GM08714 (cell line): ENCODE measurements around the gene SNN.

Experiments
- H3K4me3 ChIP-seq: fragments of 200-500 bp; sonication (Bioruptor generic); 2 replicates; pipeline ENCODE4 v1.5.1; 2014; ENCODE audit warnings: mild to moderate bottlenecking, low read length, inconsistent platforms
- ZNF274 ChIP-seq: IDR thresholded peaks from 2 replicates; pipeline ENCODE4 v1.6.1; 2012; ENCODE audit warnings: mild to moderate bottlenecking, low read depth, low read length

SNN gene

GRCh38 chr16:11687601-11688519, 19.6 kb downstream of the SNN start:
- no peak for TF ChIP-seq ZNF274
- H3K4me3 ChIP-seq: peak overlapping the region; percentile 8; the same call in 1 of the 2 replicates

GRCh38 chr16:11688520-11688886, 20.2 kb downstream of the SNN start:
- no peak for TF ChIP-seq ZNF274
- no peak overlapping the region for H3K4me3 ChIP-seq

DNA sequence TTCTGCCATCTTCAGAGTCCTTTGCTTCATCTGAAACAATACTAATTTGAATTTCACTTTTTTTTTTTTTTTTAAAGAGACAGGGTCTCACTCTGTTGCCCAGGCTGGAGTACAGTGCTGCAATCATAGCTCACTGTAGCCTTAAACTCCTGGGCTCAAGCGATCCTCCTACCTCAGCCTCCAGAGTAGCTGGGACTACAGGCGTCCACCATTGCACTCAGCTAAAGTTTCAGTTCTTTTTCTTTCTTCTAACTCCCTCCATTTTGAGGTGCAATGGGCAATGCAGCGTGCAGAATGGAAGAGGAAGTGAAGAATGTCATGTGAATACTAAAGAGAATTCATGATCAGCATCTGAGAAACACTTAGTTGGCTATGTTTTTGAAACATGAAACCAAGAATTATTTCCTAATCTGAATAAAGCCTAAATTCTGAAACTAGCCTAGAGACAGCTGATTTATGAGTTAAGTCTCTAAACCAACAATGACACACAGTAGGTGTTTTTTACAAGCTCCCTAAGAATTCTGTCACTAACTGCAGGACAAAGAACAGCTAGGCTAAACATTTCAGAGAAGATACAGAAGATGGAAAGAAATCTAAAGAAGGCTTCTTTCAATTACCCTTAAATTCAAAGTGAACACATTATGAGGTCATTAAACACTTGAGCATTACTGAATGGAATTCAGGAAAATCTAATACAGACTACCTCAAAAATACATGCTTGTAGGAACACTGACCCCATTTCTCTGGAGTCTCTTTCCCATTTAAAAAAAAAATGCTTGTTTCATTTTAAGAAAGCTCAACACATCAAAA, 21.0 kb downstream of the SNN start:
- no peak for TF ChIP-seq ZNF274
- H3K4me3 ChIP-seq: no peak overlapping the region

DNA sequence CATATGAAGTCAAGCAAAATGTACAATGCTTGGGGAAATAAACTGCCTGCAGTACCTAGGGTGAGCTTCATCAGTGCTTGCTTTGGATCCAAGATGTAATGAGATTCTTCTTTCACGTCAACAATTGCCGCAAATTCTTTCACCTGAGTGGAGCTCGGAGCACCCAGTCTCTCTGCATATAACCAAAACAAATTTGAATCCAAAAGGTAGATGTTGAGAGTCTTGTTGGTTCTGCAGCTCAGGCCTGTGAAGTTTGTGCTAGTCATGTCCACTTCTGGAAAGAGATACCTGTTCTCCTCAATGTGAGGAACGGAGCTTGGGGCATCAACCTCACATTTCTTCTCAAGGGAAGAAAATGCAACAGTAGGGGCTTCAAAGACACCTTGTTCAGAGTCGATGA, 23.0 kb downstream of the SNN start:
- no peak overlapping the region for H3K4me3 ChIP-seq
- no peak for TF ChIP-seq ZNF274

GRCh38 chr16:11691771-11692170, 23.5 kb downstream of the SNN start:
- no peak overlapping the region for H3K4me3 ChIP-seq
- TF ChIP-seq ZNF274: no peak

DNA sequence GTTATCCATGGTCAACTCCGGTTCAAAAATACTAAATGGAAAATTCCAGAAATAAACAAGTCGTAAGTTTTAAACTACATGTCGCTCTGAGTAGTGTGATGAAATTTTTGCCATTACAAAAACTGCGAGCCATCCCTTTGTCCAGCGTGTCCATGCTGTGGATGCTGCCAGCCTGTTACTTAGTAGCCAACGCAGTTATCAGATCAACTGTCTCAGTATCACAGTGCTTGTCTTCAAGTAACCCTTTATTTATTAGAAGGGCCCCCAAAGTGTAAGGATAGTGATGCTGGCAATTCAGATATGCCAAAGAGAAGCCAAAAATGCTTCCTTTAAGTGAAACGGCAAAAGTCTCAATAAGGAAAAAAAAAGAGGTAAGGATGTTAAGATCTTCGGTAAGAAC, 23.9 kb downstream of the SNN start:
- no peak overlapping the region for H3K4me3 ChIP-seq
- TF ChIP-seq ZNF274: no peak

DNA sequence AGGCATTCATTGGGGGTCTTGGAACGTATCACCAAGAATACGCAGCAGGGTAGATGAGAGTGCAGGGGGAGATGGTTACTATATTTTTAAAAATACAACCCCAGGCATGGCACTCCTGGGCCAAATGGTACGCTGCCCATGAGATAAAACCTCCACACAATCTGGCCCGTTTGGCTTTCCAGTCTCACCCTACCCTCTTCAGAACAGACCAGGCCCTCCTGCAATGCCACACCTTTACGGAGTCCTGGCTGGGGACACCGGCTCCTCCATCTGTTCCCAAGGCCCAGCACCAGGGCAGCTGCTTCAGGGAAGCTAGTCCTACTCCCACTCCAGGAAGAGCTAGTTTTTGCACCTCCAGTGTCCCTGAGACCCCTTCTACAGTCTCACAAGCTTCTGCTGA, 24.4 kb downstream of the SNN start:
- no peak overlapping the region for H3K4me3 ChIP-seq
- TF ChIP-seq ZNF274: no peak

GRCh38 chr16:11696266-11697012, 28.2 kb downstream of the SNN start:
- no peak for TF ChIP-seq ZNF274
- no peak overlapping the region for H3K4me3 ChIP-seq

DNA sequence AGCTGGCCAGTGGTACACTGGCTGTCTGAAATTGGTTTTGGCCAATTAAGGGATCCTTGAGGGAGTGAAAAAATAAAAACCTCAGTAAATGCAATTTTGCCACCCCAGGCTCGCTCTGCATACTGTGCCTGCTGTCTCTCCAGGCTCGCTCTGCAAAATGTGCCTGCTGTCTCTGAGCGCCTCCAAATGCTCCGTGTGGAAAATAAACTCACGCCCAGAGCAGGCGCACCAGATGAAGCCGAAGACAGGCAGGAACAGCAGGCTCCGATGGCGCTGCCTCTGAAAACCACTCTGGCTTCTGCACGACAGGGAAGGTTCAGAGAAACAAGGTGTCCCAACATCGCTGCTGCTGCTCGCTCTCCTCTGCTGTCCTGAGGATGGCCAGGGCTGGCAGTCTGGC, 29.1 kb downstream of the SNN start:
- TF ChIP-seq ZNF274: no peak
- H3K4me3 ChIP-seq: no peak overlapping the region

DNA sequence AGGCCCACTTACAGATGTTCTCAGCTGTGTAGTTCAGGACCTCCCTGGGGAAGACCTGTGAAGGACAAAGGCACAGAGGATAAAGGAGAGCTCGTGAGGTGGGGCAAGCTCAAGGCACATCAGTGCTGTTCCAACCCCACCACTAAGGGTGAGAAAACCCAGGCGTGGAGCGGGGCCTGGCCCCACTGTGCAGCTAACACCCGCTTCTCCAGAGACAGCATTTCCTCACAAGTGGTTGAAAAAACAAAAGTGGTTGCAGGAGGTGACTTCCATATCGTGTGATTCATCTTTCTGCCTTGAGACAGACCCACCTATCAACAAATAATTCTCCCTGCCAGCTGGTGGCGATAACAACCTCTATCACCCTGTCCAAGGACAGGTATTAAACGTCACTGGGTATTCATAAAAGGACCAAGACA, 30.0 kb downstream of the SNN start:
- H3K4me3 ChIP-seq: no peak overlapping the region
- TF ChIP-seq ZNF274: no peak

DNA sequence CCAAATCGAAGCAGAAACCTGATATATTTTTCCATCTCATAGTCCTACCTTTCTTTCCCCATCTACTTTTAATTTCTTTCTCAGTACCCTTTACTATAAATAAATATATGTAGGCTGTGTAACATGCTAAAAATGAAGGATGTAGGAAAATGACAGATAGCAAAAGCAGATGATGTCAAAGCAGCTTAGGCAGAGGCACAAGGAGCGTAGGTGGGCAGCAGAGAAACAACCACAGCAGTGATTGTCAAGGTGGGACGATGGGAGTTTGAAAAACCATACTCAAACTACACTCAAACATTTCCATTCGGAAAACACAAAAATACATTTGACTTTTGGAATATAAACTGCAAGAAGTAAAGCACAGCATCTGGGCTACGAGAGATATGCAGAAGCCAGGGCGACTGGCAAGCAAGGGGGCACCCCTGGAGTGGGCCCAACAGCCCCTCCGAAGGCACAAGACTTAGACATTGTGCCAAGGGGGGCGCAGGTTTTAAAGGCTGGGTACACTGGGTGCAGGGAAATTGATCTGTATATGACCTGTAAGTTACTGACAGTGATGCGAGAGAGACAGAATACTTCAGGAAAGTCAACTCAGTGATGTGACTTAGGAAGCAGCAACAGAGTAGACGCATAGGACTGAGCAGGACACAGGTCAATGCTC, 31.1 kb downstream of the SNN start:
- TF ChIP-seq ZNF274: no peak
- H3K4me3 ChIP-seq: no peak overlapping the region

DNA sequence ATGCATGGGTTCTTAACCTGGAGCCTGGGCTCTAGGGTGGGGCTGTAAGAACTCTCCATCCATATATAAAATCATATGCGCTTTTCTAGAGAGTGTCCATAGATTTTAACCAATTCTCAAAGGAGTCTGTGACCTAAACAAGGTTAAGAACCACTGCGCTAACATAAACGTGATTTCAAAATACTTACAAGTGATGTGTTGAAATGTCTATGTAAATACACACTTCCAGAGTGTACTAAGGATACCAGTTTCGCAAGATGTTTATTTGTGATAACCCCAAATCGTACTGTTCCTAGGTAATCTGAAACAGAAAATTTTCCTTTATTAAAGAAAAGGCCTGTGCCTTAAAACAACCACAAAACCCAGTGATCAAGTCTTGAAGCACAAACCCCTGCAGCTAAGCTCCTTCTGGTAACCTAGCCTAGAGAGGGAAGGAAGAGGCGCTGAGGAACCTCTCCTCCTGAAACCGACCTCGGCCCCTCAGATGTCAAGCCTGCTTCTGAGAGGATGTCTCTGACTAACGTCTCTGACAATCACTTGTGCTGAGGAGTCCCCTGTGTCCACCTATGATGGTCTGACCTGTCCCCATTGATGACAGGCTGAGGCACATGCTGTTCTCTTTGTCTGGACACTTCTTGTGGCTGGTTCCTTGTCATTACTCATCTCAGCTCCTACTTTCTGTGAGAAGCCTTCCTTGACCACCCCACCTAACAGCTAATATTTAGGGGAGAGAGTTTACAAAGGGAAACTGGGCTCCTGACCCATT, 32.2 kb downstream of the SNN start:
- no peak overlapping the region for H3K4me3 ChIP-seq

More for the DNA sequence above, 32.2 kb downstream of the SNN start:
- no peak for TF ChIP-seq ZNF274
